Large intestine (tissue), 3 donors: ENCODE results near the gene BCKDK. TPM values are rescaled to one million over a fixed set of nuclear protein-coding genes. Genes with fewer than 3 reads are reported as not detected.
"Not testable (repeated sequence)": the region's sequence is repeated elsewhere in the genome, so short reads cannot be mapped to it uniquely, and the experiment has no call there.

Source experiments
- DNase-seq, 2 donors: peaks; one replicate each; pipeline versions ENCODE4 v3.0.0 to v3.0.0-alpha.2; 2013
- H3K27ac ChIP-seq: one replicate; pipeline ENCODE4 v1.5.1; 2013; ENCODE audit warnings: low read length
- H3K27me3 ChIP-seq: 2 replicates; pipeline ENCODE4 v1.6.1; 2013; ENCODE audit warnings: low read length; ENCODE audit not compliant: control insufficient read depth, insufficient read depth
- H3K36me3 ChIP-seq: 2 replicates; pipeline ENCODE4 v1.6.1; 2013; ENCODE audit warnings: low read length; ENCODE audit not compliant: control insufficient read depth, insufficient read depth
- H3K4me1 ChIP-seq: one replicate; pipeline ENCODE4 v1.6.1; 2013; ENCODE audit warnings: low read length; ENCODE audit not compliant: control insufficient read depth, insufficient read depth
- H3K4me3 ChIP-seq: one replicate; pipeline ENCODE4 v1.5.1; 2013; ENCODE audit warnings: low read length
- H3K9me3 ChIP-seq: one replicate; pipeline ENCODE4 v1.6.1; 2013; ENCODE audit warnings: mild to moderate bottlenecking, low read depth, low read length, moderate library complexity; ENCODE audit not compliant: control insufficient read depth
- WGBS: methylation state at CpG from one replicate; pipeline ENCODE4 v1.1.5; 2013; ENCODE audit warnings: low lambda C conversion rate; ENCODE audit not compliant: insufficient coverage; 5-methylcytosine and 5-hydroxymethylcytosine counted together
- polyA plus RNA-seq: library from polyadenylated mRNA; unstranded; fragments of 120-200 nt; gene quantifications from one replicate; pipeline ENCODE4 v1.2.1, GENCODE V29; 2013

The BCKDK gene
- polyA plus RNA-seq, 1 donor, result 26.5 TPM

GRCh38 chr16:31149894-31150890, 42.0 kb downstream of the BCKDK start, which contains the start of gene PRSS36:
TSS of gene PRSS36 (minus strand) at chr16:31150066. CDS start at chr16:31150035, 31 bp downstream.
- DNase-seq, result no peak
- Histone ChIP-seq H3K27ac (no peak within 1 kb of the TSS), H3K4me3 (no peak within 1 kb of the TSS), H3K27me3 (peaks cover 17% of the 10 kb centered on the region), H3K9me3 (no peaks in the 10 kb centered on the region), H3K36me3 (no peaks in the 10 kb centered on the region), H3K4me1 (peaks cover 8% of the 10 kb centered on the region)
- no CpG with 5 or more reads among the region's 11 CpGs for WGBS

GRCh38 chr16:31150976-31151375, 42.8 kb downstream of the BCKDK start:
- not testable (repeated sequence) for H3K4me3 ChIP-seq, H3K36me3 ChIP-seq, H3K27ac ChIP-seq, H3K9me3 ChIP-seq, H3K4me1 ChIP-seq, DNase-seq
- 70% methylated on average over 2 of the region's 6 CpGs for WGBS
- peaks cover 13% of the 10 kb centered on the region for H3K27me3 ChIP-seq

- DNase-seq, result no peak
- Histone ChIP-seq H3K9me3 (no peaks in the 10 kb centered on the region), H3K4me1 (no peaks in the 10 kb centered on the region), H3K4me3 (no peak overlapping the region), H3K27ac (no peak overlapping the region), H3K27me3 (peaks cover 2% of the 10 kb centered on the region), H3K36me3 (no peaks in the 10 kb centered on the region)
- WGBS, result no CpG with 5 or more reads among the region's 8 CpGs
Observed at GRCh38 chr16:31157136-31157535, 49.0 kb downstream of the BCKDK start.

Other genes starting within 250 kb of the BCKDK start
- 25.6 TPM for gene BCL7C, start 214.3 kb upstream of the BCKDK start, polyA plus RNA-seq
- gene CTF1, start 211.8 kb upstream of the BCKDK start, polyA plus RNA-seq, result 4.0 TPM
- 17.6 TPM for gene FBXL19, start 184.8 kb upstream of the BCKDK start, polyA plus RNA-seq
- 24.5 TPM for gene ORAI3, start 159.3 kb upstream of the BCKDK start, polyA plus RNA-seq
- 12.3 TPM for gene SETD1A, start 150.6 kb upstream of the BCKDK start, polyA plus RNA-seq
- gene HSD3B7, start 123.2 kb upstream of the BCKDK start, polyA plus RNA-seq, result 11.7 TPM
- 1.9 TPM for gene STX1B, start 97.7 kb upstream of the BCKDK start, polyA plus RNA-seq
- gene STX4, start 74.8 kb upstream of the BCKDK start, polyA plus RNA-seq, result 76.6 TPM
- 5.4 TPM for gene ZNF668, start 34.1 kb upstream of the BCKDK start, polyA plus RNA-seq
- 12.4 TPM for gene ZNF646, start 34.0 kb upstream of the BCKDK start, polyA plus RNA-seq
- gene PRSS53, start 19.4 kb upstream of the BCKDK start, polyA plus RNA-seq, result 1.8 TPM
- gene VKORC1, start 13.6 kb upstream of the BCKDK start, polyA plus RNA-seq, result 51.8 TPM
- 57.7 TPM for gene KAT8, start 9.3 kb downstream of the BCKDK start, polyA plus RNA-seq
- gene PRSS8, start 27.3 kb downstream of the BCKDK start, polyA plus RNA-seq, result 252 TPM
- gene PRSS36, start 41.7 kb downstream of the BCKDK start, polyA plus RNA-seq, result 2.0 TPM
- 494 TPM for gene FUS, start 71.8 kb downstream of the BCKDK start, polyA plus RNA-seq
- gene PYCARD, start 94.4 kb downstream of the BCKDK start, polyA plus RNA-seq, result 42.4 TPM
- 0.10 TPM for gene TRIM72, start 105.7 kb downstream of the BCKDK start, polyA plus RNA-seq
- 0.19 TPM for gene PYDC1, start 108.7 kb downstream of the BCKDK start, polyA plus RNA-seq
- 1.6 TPM for gene ITGAM, start 151.6 kb downstream of the BCKDK start, polyA plus RNA-seq
- 1.9 TPM for gene ITGAX, start 246.8 kb downstream of the BCKDK start, polyA plus RNA-seq